ENCODE results near the gene BSDC1.

GRCh38 chr1:32335535-32335789 lies 58.8 kb downstream of the BSDC1 start:
- TF ChIP-seq POLR2A (IDR thresholded peaks at IDR 0.05; ENCODE audit: low read depth, low read length) = no peak
- TF ChIP-seq TAF1 (IDR thresholded peaks at IDR 0.05; ENCODE audit: borderline replicate concordance, low read depth, low read length) = no peak
- TF ChIP-seq POLR2AphosphoS5 (IDR thresholded peaks at IDR 0.05; ENCODE audit: low read depth, low read length) = no peak

All from GM12892 (cell line).